GM12864 (cell line): ENCODE measurements around the gene ALDH3A2.

ENCODE experiments used
- DNase-seq: peaks from one replicate; pipeline ENCODE4 v3.0.0-alpha.2; 2011; ENCODE audit warnings: low read depth
- H3K4me3 ChIP-seq: 2 replicates; pipeline ENCODE4 v1.5.1; 2011; ENCODE audit warnings: mild to moderate bottlenecking, low read depth, low read length, control low read depth
- CTCF ChIP-seq: IDR thresholded peaks from 2 replicates; pipeline ENCODE4 v1.5.1; 2011; ENCODE audit warnings: low read depth, mild to moderate bottlenecking, moderate library complexity, low read length, control low read depth, inconsistent platforms; ENCODE audit errors: missing control alignments

ALDH3A2 gene

GRCh38 chr17:19648475-19649273, at the start of gene ALDH3A2:
TSS of gene ALDH3A2 (plus strand) at chr17:19648751. CDS start at chr17:19648972, 221 bp downstream.
- peak; percentile 1 for TF ChIP-seq CTCF
- peak; percentile 86 for DNase-seq

GRCh38 chr17:19610311-19610710, 38.2 kb upstream of the ALDH3A2 start:
- no peak for TF ChIP-seq CTCF
- no peak for DNase-seq
- no peak overlapping the region for H3K4me3 ChIP-seq

More at GRCh38 chr17:19648475-19649273, at the start of gene ALDH3A2:
- H3K4me3 ChIP-seq: peak within 1 kb of the TSS; percentile 83

DNA sequence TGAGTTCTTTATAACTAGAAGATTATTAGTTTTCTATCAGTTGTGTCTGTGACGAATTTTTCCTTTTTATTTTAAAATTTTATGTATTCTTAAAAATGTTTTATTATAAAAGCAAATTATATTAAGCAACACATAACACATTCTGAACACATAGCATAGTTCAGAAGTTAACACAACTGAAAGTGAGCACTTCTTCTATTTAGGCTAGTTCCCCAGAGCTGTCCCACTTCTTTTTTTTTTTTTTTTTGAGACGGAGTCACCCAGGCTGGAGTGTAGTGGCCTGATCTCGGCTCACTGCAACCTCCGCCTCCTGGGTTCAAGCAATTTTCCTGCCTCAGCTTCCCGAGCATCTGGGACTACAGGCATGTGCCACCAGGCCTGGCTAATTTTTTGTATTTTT, 37.7 kb upstream of the ALDH3A2 start:
- H3K4me3 ChIP-seq: no peak overlapping the region
- TF ChIP-seq CTCF: no peak
- DNase-seq: no peak

DNA sequence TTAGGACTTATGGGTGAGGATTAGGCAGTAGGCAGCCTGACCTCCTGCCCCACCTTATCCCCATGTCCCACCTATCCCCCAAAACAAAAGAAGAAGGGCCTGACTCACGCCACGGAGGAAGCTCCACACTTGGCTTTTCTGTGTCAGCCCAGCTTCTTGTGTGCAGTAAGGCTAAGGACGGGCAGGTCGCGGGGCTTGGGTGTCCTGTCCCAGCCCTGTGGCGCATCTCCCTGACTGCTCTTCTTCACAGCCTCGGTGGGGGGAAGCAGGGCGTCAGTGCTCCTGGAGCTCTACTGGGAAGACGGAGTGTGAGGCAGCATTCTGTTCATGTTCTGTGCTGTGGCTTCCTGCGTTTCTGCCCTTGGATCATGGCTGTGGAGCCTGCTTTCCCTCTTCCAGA, 34.6 kb upstream of the ALDH3A2 start:
- no peak for DNase-seq
- no peak for TF ChIP-seq CTCF
- H3K4me3 ChIP-seq: no peak overlapping the region

DNA sequence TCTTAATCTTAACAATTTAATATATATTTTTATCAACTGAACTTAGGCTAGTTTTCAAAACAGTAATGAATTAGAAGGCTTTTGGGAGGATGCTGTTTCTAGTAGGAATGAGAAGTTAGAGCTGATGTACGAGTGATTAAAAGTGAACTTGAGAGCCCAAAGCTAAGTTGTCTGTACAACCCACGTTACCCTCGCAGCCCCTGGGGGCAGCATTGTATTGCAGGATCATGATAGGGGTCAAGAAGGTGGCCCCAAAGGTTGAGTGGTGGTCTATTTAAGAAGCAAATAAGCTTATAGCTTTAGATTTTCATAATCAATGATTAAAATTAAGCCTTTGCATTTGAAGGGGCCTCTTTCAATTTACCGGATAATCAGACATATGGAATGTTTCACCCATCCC, 33.7 kb upstream of the ALDH3A2 start:
- peak; percentile 5 for TF ChIP-seq CTCF
- H3K4me3 ChIP-seq: no peak overlapping the region
- no peak for DNase-seq

GRCh38 chr17:19618015-19618414, 30.5 kb upstream of the ALDH3A2 start:
- DNase-seq: no peak
- no peak overlapping the region for H3K4me3 ChIP-seq
- no peak for TF ChIP-seq CTCF
